Liver (tissue), 3 donors: Measurements from ENCODE around the gene ABTB2.

Experiments used
- EGR1 ChIP-seq, 2 donors: IDR thresholded peaks; 2 replicates each; pipeline ENCODE4 v1.6.1; 2016 to 2018; ENCODE audit warnings: antibody characterized with exemption in 2 of 2, low read depth in 2 of 2
- FOXA1 ChIP-seq: IDR thresholded peaks from 2 replicates; pipeline ENCODE4 v1.6.1; 2016; ENCODE audit warnings: antibody characterized with exemption
- JUND ChIP-seq, 2 donors: IDR thresholded peaks; 2 replicates each; pipeline ENCODE4 v1.6.1; 2016; ENCODE audit warnings: antibody characterized with exemption in 2 of 2
- RAD21 ChIP-seq, 2 donors: IDR thresholded peaks; 2 replicates each; pipeline ENCODE4 v1.6.1; 2016; ENCODE audit warnings: antibody characterized with exemption in 2 of 2, mild to moderate bottlenecking in 2 of 2
- REST ChIP-seq: IDR thresholded peaks from 2 replicates; pipeline ENCODE4 v1.6.1; 2016; ENCODE audit warnings: antibody characterized with exemption, mild to moderate bottlenecking
- SP1 ChIP-seq: IDR thresholded peaks from 2 replicates; pipeline ENCODE4 v1.6.1; 2018; ENCODE audit warnings: antibody characterized with exemption, mild to moderate bottlenecking
- YY1 ChIP-seq: IDR thresholded peaks from 2 replicates; pipeline ENCODE4 v1.6.1; 2016; ENCODE audit warnings: antibody characterized with exemption, mild to moderate bottlenecking
- ZBTB33 ChIP-seq: IDR thresholded peaks from 2 replicates; pipeline ENCODE4 v1.6.1; 2016; ENCODE audit warnings: antibody characterized with exemption
- TF ChIP-seq, protein P1 (sequence below): fragments of 150-350 bp; IDR thresholded peaks from 2 replicates; pipeline ENCODE4 v1.5.1; 2017; ENCODE audit warnings: improper control_type of control experiment, low read depth, low read length; ENCODE audit not compliant: missing input control
- TF ChIP-seq, protein P2 (sequence below): IDR thresholded peaks from 2 replicates; pipeline ENCODE4 v1.6.1; 2016; ENCODE audit warnings: antibody characterized with exemption
- TF ChIP-seq, protein P3 (sequence below): IDR thresholded peaks from 2 replicates; pipeline ENCODE4 v1.6.1; 2016; ENCODE audit warnings: antibody characterized with exemption
- donor health status: healthy.
- donor health status: healthy.

DNA sequence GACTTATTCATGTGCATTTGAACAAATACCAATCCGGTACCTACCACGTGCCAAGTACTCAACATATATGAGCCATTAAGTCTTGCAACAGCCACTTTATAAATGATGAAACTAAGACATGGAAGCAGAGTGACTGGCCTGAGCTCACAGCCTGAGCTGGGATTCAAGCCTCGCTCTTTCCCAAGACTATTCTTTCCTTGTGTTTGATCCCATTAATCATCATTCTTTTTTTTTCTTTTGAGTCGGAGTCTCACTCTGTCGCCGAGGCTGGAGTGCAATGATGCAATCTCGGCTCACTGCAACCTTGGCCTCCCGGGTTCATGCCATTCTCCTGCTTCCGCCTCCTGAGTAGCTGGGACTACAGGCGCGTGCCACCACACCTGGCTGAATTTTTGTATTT, 119.3 kb downstream of the ABTB2 start:
- TF ChIP-seq, protein P1, sequence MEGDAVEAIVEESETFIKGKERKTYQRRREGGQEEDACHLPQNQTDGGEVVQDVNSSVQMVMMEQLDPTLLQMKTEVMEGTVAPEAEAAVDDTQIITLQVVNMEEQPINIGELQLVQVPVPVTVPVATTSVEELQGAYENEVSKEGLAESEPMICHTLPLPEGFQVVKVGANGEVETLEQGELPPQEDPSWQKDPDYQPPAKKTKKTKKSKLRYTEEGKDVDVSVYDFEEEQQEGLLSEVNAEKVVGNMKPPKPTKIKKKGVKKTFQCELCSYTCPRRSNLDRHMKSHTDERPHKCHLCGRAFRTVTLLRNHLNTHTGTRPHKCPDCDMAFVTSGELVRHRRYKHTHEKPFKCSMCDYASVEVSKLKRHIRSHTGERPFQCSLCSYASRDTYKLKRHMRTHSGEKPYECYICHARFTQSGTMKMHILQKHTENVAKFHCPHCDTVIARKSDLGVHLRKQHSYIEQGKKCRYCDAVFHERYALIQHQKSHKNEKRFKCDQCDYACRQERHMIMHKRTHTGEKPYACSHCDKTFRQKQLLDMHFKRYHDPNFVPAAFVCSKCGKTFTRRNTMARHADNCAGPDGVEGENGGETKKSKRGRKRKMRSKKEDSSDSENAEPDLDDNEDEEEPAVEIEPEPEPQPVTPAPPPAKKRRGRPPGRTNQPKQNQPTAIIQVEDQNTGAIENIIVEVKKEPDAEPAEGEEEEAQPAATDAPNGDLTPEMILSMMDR: no peak
- no peak for TF ChIP-seq EGR1 (IDR thresholded peaks at IDR 0.05; ENCODE audit: low read depth in 2 of 2)
- no peak for TF ChIP-seq SP1
- TF ChIP-seq REST: no peak
- TF ChIP-seq YY1: no peak
- no peak for TF ChIP-seq JUND (IDR thresholded peaks at IDR 0.05)
- no peak for TF ChIP-seq ZBTB33
- TF ChIP-seq RAD21 (IDR thresholded peaks at IDR 0.05): no peak
- TF ChIP-seq, protein P2, sequence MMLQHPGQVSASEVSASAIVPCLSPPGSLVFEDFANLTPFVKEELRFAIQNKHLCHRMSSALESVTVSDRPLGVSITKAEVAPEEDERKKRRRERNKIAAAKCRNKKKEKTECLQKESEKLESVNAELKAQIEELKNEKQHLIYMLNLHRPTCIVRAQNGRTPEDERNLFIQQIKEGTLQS: no peak
- TF ChIP-seq, protein P3, sequence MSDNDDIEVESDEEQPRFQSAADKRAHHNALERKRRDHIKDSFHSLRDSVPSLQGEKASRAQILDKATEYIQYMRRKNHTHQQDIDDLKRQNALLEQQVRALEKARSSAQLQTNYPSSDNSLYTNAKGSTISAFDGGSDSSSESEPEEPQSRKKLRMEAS: no peak
- TF ChIP-seq FOXA1: no peak
